ENCODE data around the gene GRK4. TPM values are rescaled to one million over a fixed set of nuclear protein-coding genes. Genes with fewer than 3 reads are reported as not detected.

Gene GRK4
- total and polyA plus RNA-seq, 2 of the 8 experiments (the other 6 are each of a cell fraction or from before 2014, with no cell fraction given), result 0.77 to 1.8 TPM

- DNase-seq (ENCODE audit: low read depth in 1 of 2, low spot score in 2 of 2), result no peak
- Histone ChIP-seq H3K14ac (ENCODE audit: insufficient read length) (no peak overlapping the region), H3K23me2 (ENCODE audit: low read depth, low read length) (peaks cover 9% of the 10 kb centered on the region), H3K9me3 (ENCODE audit: insufficient read depth in 2 of 2, low read depth in 1 of 2, low read length in 1 of 2) (no peaks in the 10 kb centered on the region; a peak in 1 of 4 replicates), H3K18ac (ENCODE audit: extremely low read depth, low read length) (no peak overlapping the region), H3K23ac (ENCODE audit: insufficient read length) (no peak overlapping the region), H4K5ac (ENCODE audit: insufficient read length, low read depth, low read length) (no peak overlapping the region), H3K79me1 (ENCODE audit: low read depth, low read length) (peaks cover 7% of the 10 kb centered on the region), H3K4me2 (ENCODE audit: insufficient read depth in 1 of 2, low read depth in 2 of 2, low read length in 2 of 2) (no peak overlapping the region), H2BK5ac (ENCODE audit: low read depth, low read length) (no peak overlapping the region), H3K9ac (replicated peaks in 1 of 4; ENCODE audit: extremely low read depth in 1 of 4, low read depth in 3 of 4, low read length in 3 of 4) (no peak overlapping the region), H3K4ac (replicated peaks; ENCODE audit: insufficient read length, low read depth, low read length) (no peak overlapping the region), H3K4me3 (ENCODE audit: extremely low read depth in 1 of 4, insufficient read depth in 2 of 4, low read depth in 3 of 4, low read length in 4 of 4) (no peak overlapping the region), H3K27ac (ENCODE audit: low read depth, low read length) (no peak overlapping the region), H3K56ac (replicated peaks; ENCODE audit: insufficient read length, low read depth, low read length) (no peak overlapping the region), H3K79me2 (ENCODE audit: control insufficient read depth in 1 of 2, insufficient read depth in 2 of 2, low read length in 2 of 2) (peaks cover 0 to 16% of the 10 kb centered on the region in 2 experiments; a peak in 2 of 4 replicates), H4K20me1 (replicated peaks in 1 of 2; ENCODE audit: control insufficient read depth in 1 of 2, insufficient read depth in 2 of 2, low read length in 2 of 2) (peaks cover 15 to 29% of the 10 kb centered on the region in 2 experiments), H2BK12ac (ENCODE audit: low read depth, low read length) (no peak overlapping the region), H4K8ac (ENCODE audit: extremely low read depth, insufficient read depth, low read length) (no peak overlapping the region), H4K91ac (replicated peaks; ENCODE audit: insufficient read length, low read length) (no peak overlapping the region), H3K27me3 (replicated peaks in 1 of 4; ENCODE audit: control insufficient read depth in 3 of 4, extremely low read depth in 1 of 4, insufficient read depth in 3 of 4, low read length in 3 of 4) (no peaks in the 10 kb centered on the region), H2BK120ac (replicated peaks; ENCODE audit: low read depth, low read length) (no peak overlapping the region), H3K4me1 (replicated peaks in 1 of 4; ENCODE audit: control insufficient read depth in 3 of 4, insufficient read depth in 4 of 4, low read length in 3 of 4) (peaks cover 0 to 9% (median 3%) of the 10 kb centered on the region in 4 experiments; a peak in 6 of 7 replicates), H2AFZ (ENCODE audit: low read length) (no peak overlapping the region), H2BK20ac (ENCODE audit: low read length) (no peak overlapping the region), H2AK5ac (ENCODE audit: low read depth, low read length) (no peak overlapping the region), H2BK15ac (ENCODE audit: low read length) (no peak overlapping the region), H3K36me3 (ENCODE audit: control insufficient read depth in 2 of 4, insufficient read depth in 4 of 4, low read length in 3 of 4) (peaks cover 32 to 60% (median 51%) of the 10 kb centered on the region in 4 experiments)
- CTCF ChIA-PET (ENCODE audit: partially characterized antibody), result interaction anchor here (0.7 to 1.6 kb wide), 3 partner anchors 9 to 28 kb away, joined by 3 to 4 read pairs (median 4); no protein-coding TSS in a partner anchor
- POLR2A ChIA-PET (ENCODE audit: partially characterized antibody), result interaction anchor here (1.1 to 6.0 kb wide), 4 partner anchors 9 to 14 kb away, joined by 4 to 45 read pairs (median 6); no protein-coding TSS in a partner anchor
- FAIRE-seq, result no peak
- WGBS, 2 experiments (ENCODE audit: extremely low coverage in 1 of 2, insufficient coverage in 1 of 2, insufficient read length in 1 of 2, insufficient replicate concordance in 2 of 2, low coverage in 1 of 2, low lambda C conversion rate in 2 of 2, missing lambda C conversion rate in 1 of 2), result 91% methylated on average over 14 of the region's 14 CpGs; no CpG with 5 or more reads in 1 of the 2 experiments
- no peak for TF ChIP-seq PHF8 (conservative IDR thresholded peaks at IDR 0.05; ENCODE audit: low read depth, low read length)
- TF ChIP-seq HDAC6 (IDR thresholded peaks at IDR 0.05; ENCODE audit: low read depth, low read length), result no peak
- TF ChIP-seq SP2 (IDR thresholded peaks at IDR 0.05; ENCODE audit: low read length), result no peak
- no peak for TF ChIP-seq BCL11A (IDR thresholded peaks at IDR 0.05; ENCODE audit: low read depth in 2 of 2, low read length in 2 of 2)
- no peak for TF ChIP-seq POU5F1 (IDR thresholded peaks at IDR 0.05; ENCODE audit: low read depth, low read length)
- TF ChIP-seq SP1 (IDR thresholded peaks at IDR 0.05; ENCODE audit: low read depth, low read length), result no peak
- TF ChIP-seq MAX (IDR thresholded peaks at IDR 0.05), result no peak
- no peak for TF ChIP-seq RBBP5 (IDR thresholded peaks at IDR 0.05; ENCODE audit: borderline replicate concordance, low read depth, low read length)
Observed at GRCh38 chr4:2938906-2939305, 24.5 kb upstream of the GRK4 start.
